T47D (cell line): Measurements from ENCODE around the gene ARID1B.

Experiments
- DNase-seq, 2 experiments: peaks; one replicate each; pipeline versions ENCODE4 v3.0.0 to v3.0.0-alpha.2; 2011 to 2012; ENCODE audit warnings: low read depth in 1 of 2, low spot score in 1 of 2
- JUND ChIP-seq: IDR thresholded peaks from 2 replicates; pipeline ENCODE4 v1.6.1; 2012; ENCODE audit warnings: low read depth
- in situ Hi-C: cut with HindIII; loops from 2 replicates; pipeline ENCODE4 v1.10.0; 2016; ENCODE audit warnings: low sequenced_read_pairs, low pct_unique_long_range_greater_than_20kb

ARID1B gene

GRCh38 chr6:157222201-157222981 lies 445.2 kb downstream of the ARID1B start:
- no peak for DNase-seq
- in situ Hi-C loops = no loop called here
- TF ChIP-seq JUND = no peak

- in situ Hi-C loops = no loop called here
- no peak for TF ChIP-seq JUND
- DNase-seq = no peak
These were observed 445.8 kb downstream of the ARID1B start for GRCh38 chr6:157223021-157223430.

GRCh38 chr6:157223511-157223910 lies 446.3 kb downstream of the ARID1B start:
- TF ChIP-seq JUND = no peak
- in situ Hi-C loops = no loop called here
- no peak for DNase-seq

- in situ Hi-C loops = no loop called here
- TF ChIP-seq JUND = no peak
- no peak for DNase-seq
These were observed 447.2 kb downstream of the ARID1B start for GRCh38 chr6:157224178-157224950.

GRCh38 chr6:157224951-157225574 lies 447.9 kb downstream of the ARID1B start:
- no peak for DNase-seq
- in situ Hi-C loops = no loop called here
- no peak for TF ChIP-seq JUND

GRCh38 chr6:157225575-157225995 lies 448.4 kb downstream of the ARID1B start:
- in situ Hi-C loops = no loop called here
- no peak for DNase-seq
- TF ChIP-seq JUND = no peak

- in situ Hi-C loops = no loop called here
- no peak for TF ChIP-seq JUND
- DNase-seq = no peak
These were observed 448.9 kb downstream of the ARID1B start for GRCh38 chr6:157226026-157226625.

GRCh38 chr6:157226761-157227160 lies 449.6 kb downstream of the ARID1B start:
- DNase-seq = no peak
- in situ Hi-C loops = no loop called here
- TF ChIP-seq JUND = no peak

GRCh38 chr6:157227202-157228166 lies 450.3 kb downstream of the ARID1B start:
- in situ Hi-C loops = no loop called here
- no peak for TF ChIP-seq JUND
- peak in 1 of 2 experiments; percentile 12 for DNase-seq

GRCh38 chr6:157228426-157229131 lies 451.4 kb downstream of the ARID1B start:
- in situ Hi-C loops = no loop called here
- no peak for DNase-seq
- no peak for TF ChIP-seq JUND

- TF ChIP-seq JUND = no peak
- DNase-seq = no peak
- in situ Hi-C loops = no loop called here
These were observed 452.0 kb downstream of the ARID1B start for GRCh38 chr6:157229132-157229618.
